ENCODE results near the gene OGA.

Gene OGA

GRCh38 chr10:101839416-101840063 lies 21.3 kb upstream of the OGA start:
- Histone ChIP-seq H3K27ac (ENCODE audit: low read length) (no peak overlapping the region), H3K27me3 (ENCODE audit: insufficient read depth, low read length, poor library complexity) (no peaks in the 10 kb centered on the region), H3K36me3 (ENCODE audit: insufficient read depth, low read length) (no peaks in the 10 kb centered on the region), H3K4me2 (ENCODE audit: insufficient read depth, low read length) (no peak overlapping the region), H3K4me1 (ENCODE audit: insufficient read depth, low read length) (peaks cover 39% of the 10 kb centered on the region), H3K79me2 (ENCODE audit: insufficient read depth, low read length) (no peaks in the 10 kb centered on the region), H4K20me1 (ENCODE audit: insufficient read depth, low read length) (peaks cover 25% of the 10 kb centered on the region), H3K9me3 (ENCODE audit: insufficient read depth, low read length, severe bottlenecking) (no peaks in the 10 kb centered on the region), H3K4me3 (ENCODE audit: low read depth in 1 of 2, low read length in 2 of 2) (no peak overlapping the region), H2AFZ (ENCODE audit: low read depth, low read length) (no peak overlapping the region), H3K9ac (ENCODE audit: low read depth, low read length) (no peak overlapping the region)
- peak; percentile 46 for DNase-seq
- ATAC-seq (ENCODE audit: insufficient read depth, low read depth), result no peak
- TF ChIP-seq CTCF (IDR thresholded peaks at IDR 0.05; ENCODE audit: borderline replicate concordance, extremely low read depth, low read length, poor library complexity, severe bottlenecking), result no peak
- TF ChIP-seq EZH2 (IDR thresholded peaks at IDR 0.05; ENCODE audit: borderline replicate concordance, low read depth, low read length, severe bottlenecking), result no peak

- Histone ChIP-seq H3K27ac (ENCODE audit: low read length) (no peak overlapping the region), H3K9ac (ENCODE audit: low read depth, low read length) (no peak overlapping the region), H3K4me2 (ENCODE audit: insufficient read depth, low read length) (no peak overlapping the region), H3K4me1 (ENCODE audit: insufficient read depth, low read length) (peaks cover 36% of the 10 kb centered on the region), H3K9me3 (ENCODE audit: insufficient read depth, low read length, severe bottlenecking) (no peaks in the 10 kb centered on the region), H2AFZ (ENCODE audit: low read depth, low read length) (no peak overlapping the region), H3K27me3 (ENCODE audit: insufficient read depth, low read length, poor library complexity) (no peaks in the 10 kb centered on the region), H3K79me2 (ENCODE audit: insufficient read depth, low read length) (no peaks in the 10 kb centered on the region), H3K36me3 (ENCODE audit: insufficient read depth, low read length) (no peaks in the 10 kb centered on the region), H4K20me1 (ENCODE audit: insufficient read depth, low read length) (peaks cover 25% of the 10 kb centered on the region), H3K4me3 (ENCODE audit: low read depth in 1 of 2, low read length in 2 of 2) (no peak overlapping the region)
- no peak for DNase-seq
- no peak for ATAC-seq (ENCODE audit: insufficient read depth, low read depth)
- TF ChIP-seq CTCF (IDR thresholded peaks at IDR 0.05; ENCODE audit: borderline replicate concordance, extremely low read depth, low read length, poor library complexity, severe bottlenecking), result no peak
- no peak for TF ChIP-seq EZH2 (IDR thresholded peaks at IDR 0.05; ENCODE audit: borderline replicate concordance, low read depth, low read length, severe bottlenecking)
These were observed 20.8 kb upstream of the OGA start for GRCh38 chr10:101839002-101839401.

- Histone ChIP-seq H3K36me3 (ENCODE audit: insufficient read depth, low read length) (no peaks in the 10 kb centered on the region), H2AFZ (ENCODE audit: low read depth, low read length) (no peak overlapping the region), H3K4me1 (ENCODE audit: insufficient read depth, low read length) (peaks cover 34% of the 10 kb centered on the region), H3K4me2 (ENCODE audit: insufficient read depth, low read length) (no peak overlapping the region), H3K9ac (ENCODE audit: low read depth, low read length) (no peak overlapping the region), H3K27ac (ENCODE audit: low read length) (no peak overlapping the region), H4K20me1 (ENCODE audit: insufficient read depth, low read length) (peaks cover 25% of the 10 kb centered on the region), H3K27me3 (ENCODE audit: insufficient read depth, low read length, poor library complexity) (no peaks in the 10 kb centered on the region), H3K4me3 (ENCODE audit: low read depth in 1 of 2, low read length in 2 of 2) (no peak overlapping the region), H3K9me3 (ENCODE audit: insufficient read depth, low read length, severe bottlenecking) (no peaks in the 10 kb centered on the region), H3K79me2 (ENCODE audit: insufficient read depth, low read length) (no peaks in the 10 kb centered on the region)
- TF ChIP-seq EZH2 (IDR thresholded peaks at IDR 0.05; ENCODE audit: borderline replicate concordance, low read depth, low read length, severe bottlenecking), result no peak
- DNase-seq (no peak), ATAC-seq (ENCODE audit: insufficient read depth, low read depth) (no peak)
These were observed 20.2 kb upstream of the OGA start for GRCh38 chr10:101838416-101838970.

GRCh38 chr10:101837748-101838147 lies 19.5 kb upstream of the OGA start:
- DNase-seq (no peak), ATAC-seq (ENCODE audit: insufficient read depth, low read depth) (no peak)
- no peak overlapping the region for H2AFZ ChIP-seq (ENCODE audit: low read depth, low read length)
- no peak overlapping the region for H3K9ac ChIP-seq (ENCODE audit: low read depth, low read length)
- H3K4me3 ChIP-seq (ENCODE audit: low read depth in 1 of 2, low read length in 2 of 2), result no peak overlapping the region
- H3K79me2 ChIP-seq (ENCODE audit: insufficient read depth, low read length), result no peaks in the 10 kb centered on the region
- TF ChIP-seq EZH2 (IDR thresholded peaks at IDR 0.05; ENCODE audit: borderline replicate concordance, low read depth, low read length, severe bottlenecking) (no peak), CTCF (IDR thresholded peaks at IDR 0.05; ENCODE audit: borderline replicate concordance, extremely low read depth, low read length, poor library complexity, severe bottlenecking) (no peak)
- H3K4me1 ChIP-seq (ENCODE audit: insufficient read depth, low read length), result peaks cover 28% of the 10 kb centered on the region
- H3K36me3 ChIP-seq (ENCODE audit: insufficient read depth, low read length), result no peaks in the 10 kb centered on the region
- H4K20me1 ChIP-seq (ENCODE audit: insufficient read depth, low read length), result peaks cover 19% of the 10 kb centered on the region
- no peak overlapping the region for H3K4me2 ChIP-seq (ENCODE audit: insufficient read depth, low read length)
- H3K27me3 ChIP-seq (ENCODE audit: insufficient read depth, low read length, poor library complexity), result no peaks in the 10 kb centered on the region
- H3K27ac ChIP-seq (ENCODE audit: low read length), result no peak overlapping the region
- no peaks in the 10 kb centered on the region for H3K9me3 ChIP-seq (ENCODE audit: insufficient read depth, low read length, severe bottlenecking)

Data from DND-41 (cell line).